ENCODE data around the gene DNAJC1.
"Not testable (repeated sequence)": the region's sequence is repeated elsewhere in the genome, so short reads cannot be mapped to it uniquely, and the experiment has no call there.

The DNAJC1 gene

GRCh38 chr10:22003177-22003963, at the start of gene DNAJC1:
DNAJC1 (minus strand) TSS chr10:22003730; CDS start chr10:22003434, 296 bp downstream.
- H3K27me3 ChIP-seq (ENCODE audit: control insufficient read depth, insufficient read depth, low read length) = no peaks in the 10 kb centered on the region
- peak within 1 kb of the TSS; percentile 95 for H3K9ac ChIP-seq (ENCODE audit: low read length)
- H3K36me3 ChIP-seq (ENCODE audit: control insufficient read depth, insufficient read depth, low read length) = no peaks in the 10 kb centered on the region
- H3K4me1 ChIP-seq (ENCODE audit: control insufficient read depth, insufficient read depth, low read length) = peaks cover 8% of the 10 kb centered on the region
- peak within 1 kb of the TSS; percentile 86 for H3K4me3 ChIP-seq (ENCODE audit: low read length)
- H3K9me3 ChIP-seq (ENCODE audit: control insufficient read depth, low read length) = no peaks in the 10 kb centered on the region

- no peaks in the 10 kb centered on the region for H3K4me1 ChIP-seq (ENCODE audit: control insufficient read depth, insufficient read depth, low read length)
Observed at GRCh38 chr10:22053048-22053447, 49.5 kb upstream of the DNAJC1 start.

GRCh38 chr10:22049635-22050034, 46.1 kb upstream of the DNAJC1 start:
- Histone ChIP-seq H3K27me3 (ENCODE audit: control insufficient read depth, insufficient read depth, low read length) (no peaks in the 10 kb centered on the region), H3K36me3 (ENCODE audit: control insufficient read depth, insufficient read depth, low read length) (no peaks in the 10 kb centered on the region)

More at GRCh38 chr10:22053048-22053447, 49.5 kb upstream of the DNAJC1 start:
- H3K4me3 ChIP-seq (ENCODE audit: low read length) = no peak overlapping the region
- H3K9ac ChIP-seq (ENCODE audit: low read length) = no peak overlapping the region
- no peaks in the 10 kb centered on the region for H3K27me3 ChIP-seq (ENCODE audit: control insufficient read depth, insufficient read depth, low read length)
- no peaks in the 10 kb centered on the region for H3K36me3 ChIP-seq (ENCODE audit: control insufficient read depth, insufficient read depth, low read length)
- H3K9me3 ChIP-seq (ENCODE audit: control insufficient read depth, low read length) = no peaks in the 10 kb centered on the region

GRCh38 chr10:22047812-22048211, 44.3 kb upstream of the DNAJC1 start:
- no peak overlapping the region for H3K9ac ChIP-seq (ENCODE audit: low read length)
- no peaks in the 10 kb centered on the region for H3K27me3 ChIP-seq (ENCODE audit: control insufficient read depth, insufficient read depth, low read length)
- H3K4me1 ChIP-seq (ENCODE audit: control insufficient read depth, insufficient read depth, low read length) = no peaks in the 10 kb centered on the region
- no peaks in the 10 kb centered on the region for H3K36me3 ChIP-seq (ENCODE audit: control insufficient read depth, insufficient read depth, low read length)
- H3K4me3 ChIP-seq (ENCODE audit: low read length) = no peak overlapping the region
- no peaks in the 10 kb centered on the region for H3K9me3 ChIP-seq (ENCODE audit: control insufficient read depth, low read length)

More at GRCh38 chr10:22049635-22050034, 46.1 kb upstream of the DNAJC1 start:
- Histone ChIP-seq H3K9me3 (ENCODE audit: control insufficient read depth, low read length) (no peaks in the 10 kb centered on the region), H3K4me1 (ENCODE audit: control insufficient read depth, insufficient read depth, low read length) (no peaks in the 10 kb centered on the region), H3K4me3 (ENCODE audit: low read length) (no peak overlapping the region), H3K9ac (ENCODE audit: low read length) (no peak overlapping the region)

- Histone ChIP-seq H3K4me1 (ENCODE audit: control insufficient read depth, insufficient read depth, low read length) (no peaks in the 10 kb centered on the region), H3K4me3 (ENCODE audit: low read length) (no peak overlapping the region), H3K36me3 (ENCODE audit: control insufficient read depth, insufficient read depth, low read length) (no peaks in the 10 kb centered on the region), H3K9ac (ENCODE audit: low read length) (no peak overlapping the region), H3K27me3 (ENCODE audit: control insufficient read depth, insufficient read depth, low read length) (no peaks in the 10 kb centered on the region), H3K9me3 (ENCODE audit: control insufficient read depth, low read length) (no peaks in the 10 kb centered on the region)
Observed at GRCh38 chr10:22043327-22043633, 39.8 kb upstream of the DNAJC1 start.

- H3K9me3 ChIP-seq (ENCODE audit: control insufficient read depth, low read length) = no peaks in the 10 kb centered on the region
- H3K36me3 ChIP-seq (ENCODE audit: control insufficient read depth, insufficient read depth, low read length) = no peaks in the 10 kb centered on the region
- no peak overlapping the region for H3K4me3 ChIP-seq (ENCODE audit: low read length)
- no peaks in the 10 kb centered on the region for H3K4me1 ChIP-seq (ENCODE audit: control insufficient read depth, insufficient read depth, low read length)
- no peak overlapping the region for H3K9ac ChIP-seq (ENCODE audit: low read length)
- no peaks in the 10 kb centered on the region for H3K27me3 ChIP-seq (ENCODE audit: control insufficient read depth, insufficient read depth, low read length)
Observed at GRCh38 chr10:22042557-22043326, 39.2 kb upstream of the DNAJC1 start.

GRCh38 chr10:22034333-22034732, 30.8 kb upstream of the DNAJC1 start:
- H3K9ac ChIP-seq (ENCODE audit: low read length) = no peak overlapping the region
- H3K36me3 ChIP-seq (ENCODE audit: control insufficient read depth, insufficient read depth, low read length) = no peaks in the 10 kb centered on the region

GRCh38 chr10:22032268-22032667, 28.7 kb upstream of the DNAJC1 start:
- not testable (repeated sequence) for H3K4me3 ChIP-seq (ENCODE audit: low read length); H3K9ac ChIP-seq (ENCODE audit: low read length); H3K36me3 ChIP-seq (ENCODE audit: control insufficient read depth, insufficient read depth, low read length); H3K9me3 ChIP-seq (ENCODE audit: control insufficient read depth, low read length); H3K27me3 ChIP-seq (ENCODE audit: control insufficient read depth, insufficient read depth, low read length)
- peaks cover 14% of the 10 kb centered on the region for H3K4me1 ChIP-seq (ENCODE audit: control insufficient read depth, insufficient read depth, low read length)

More at GRCh38 chr10:22034333-22034732, 30.8 kb upstream of the DNAJC1 start:
- Histone ChIP-seq H3K4me1 (ENCODE audit: control insufficient read depth, insufficient read depth, low read length) (peaks cover 3% of the 10 kb centered on the region), H3K4me3 (ENCODE audit: low read length) (no peak overlapping the region), H3K9me3 (ENCODE audit: control insufficient read depth, low read length) (no peaks in the 10 kb centered on the region), H3K27me3 (ENCODE audit: control insufficient read depth, insufficient read depth, low read length) (no peaks in the 10 kb centered on the region)

- no peak overlapping the region for H3K9ac ChIP-seq (ENCODE audit: low read length)
Observed at GRCh38 chr10:22030421-22030820, 26.9 kb upstream of the DNAJC1 start.

GRCh38 chr10:22029445-22030236, 26.1 kb upstream of the DNAJC1 start:
- Histone ChIP-seq H3K9ac (ENCODE audit: low read length) (no peak overlapping the region), H3K4me3 (ENCODE audit: low read length) (no peak overlapping the region), H3K4me1 (ENCODE audit: control insufficient read depth, insufficient read depth, low read length) (peaks cover 16% of the 10 kb centered on the region), H3K36me3 (ENCODE audit: control insufficient read depth, insufficient read depth, low read length) (no peaks in the 10 kb centered on the region), H3K9me3 (ENCODE audit: control insufficient read depth, low read length) (no peaks in the 10 kb centered on the region), H3K27me3 (ENCODE audit: control insufficient read depth, insufficient read depth, low read length) (no peaks in the 10 kb centered on the region)

More at GRCh38 chr10:22030421-22030820, 26.9 kb upstream of the DNAJC1 start:
- H3K27me3 ChIP-seq (ENCODE audit: control insufficient read depth, insufficient read depth, low read length) = no peaks in the 10 kb centered on the region
- H3K9me3 ChIP-seq (ENCODE audit: control insufficient read depth, low read length) = no peaks in the 10 kb centered on the region
- peaks cover 16% of the 10 kb centered on the region for H3K4me1 ChIP-seq (ENCODE audit: control insufficient read depth, insufficient read depth, low read length)
- no peak overlapping the region for H3K4me3 ChIP-seq (ENCODE audit: low read length)
- no peaks in the 10 kb centered on the region for H3K36me3 ChIP-seq (ENCODE audit: control insufficient read depth, insufficient read depth, low read length)

GRCh38 chr10:22027364-22028238, 24.1 kb upstream of the DNAJC1 start:
- Histone ChIP-seq H3K27me3 (ENCODE audit: control insufficient read depth, insufficient read depth, low read length) (no peaks in the 10 kb centered on the region), H3K9ac (ENCODE audit: low read length) (no peak overlapping the region), H3K9me3 (ENCODE audit: control insufficient read depth, low read length) (no peaks in the 10 kb centered on the region), H3K36me3 (ENCODE audit: control insufficient read depth, insufficient read depth, low read length) (no peaks in the 10 kb centered on the region), H3K4me3 (ENCODE audit: low read length) (no peak overlapping the region), H3K4me1 (ENCODE audit: control insufficient read depth, insufficient read depth, low read length) (peaks cover 18% of the 10 kb centered on the region)

Data from mucosa of stomach (tissue), 1 donor.